HG03558 (cell line): ENCODE measurements around the gene ERMP1.

Experiments used
- ATAC-seq: cut with Tn5 transposase; IDR thresholded peaks from one replicate; pipeline ENCODE4 v1.9.1; 2021; ENCODE audit warnings: moderate number of reproducible peaks; ENCODE audit not compliant: unreplicated experiment; ENCODE audit errors: extremely low read depth

Gene ERMP1

GRCh38 chr9:5857928-5858327 lies 25.0 kb upstream of the ERMP1 start:
- ATAC-seq = no peak

DNA sequence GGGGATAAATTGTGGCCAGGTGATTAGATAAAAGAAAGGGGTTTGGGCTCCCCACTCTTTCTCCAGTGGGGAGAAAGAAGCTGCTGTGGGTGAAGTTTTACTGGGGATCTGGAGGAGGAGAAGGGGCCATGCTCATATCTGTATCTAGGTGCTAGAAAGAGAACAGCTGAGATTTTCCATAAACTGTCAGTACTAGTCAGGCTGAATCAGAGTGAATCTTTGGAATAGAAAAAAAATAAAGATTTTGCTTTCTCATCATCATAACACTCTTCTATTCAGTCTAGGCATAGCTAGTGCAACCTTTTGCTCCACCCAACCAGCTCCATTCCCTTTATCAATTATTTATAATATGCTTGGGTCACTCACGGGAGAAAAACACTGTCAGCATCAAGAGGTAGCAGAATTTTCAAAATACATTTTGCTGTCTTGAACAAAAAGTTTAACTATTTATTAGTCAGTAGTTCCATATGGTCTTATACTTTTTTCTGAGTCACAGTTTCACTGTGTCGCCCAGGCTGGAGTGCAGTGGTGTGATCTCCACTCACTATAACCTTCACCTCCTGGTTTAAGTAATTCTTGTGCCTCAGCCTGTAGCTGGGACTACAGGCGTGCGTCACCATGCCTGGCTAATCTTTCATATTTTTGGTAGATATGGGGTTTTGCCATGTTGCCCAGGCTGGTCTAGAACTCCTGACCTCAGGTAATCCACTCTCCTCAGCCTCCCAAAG lies 21.3 kb upstream of the ERMP1 start:
- ATAC-seq = no peak

DNA sequence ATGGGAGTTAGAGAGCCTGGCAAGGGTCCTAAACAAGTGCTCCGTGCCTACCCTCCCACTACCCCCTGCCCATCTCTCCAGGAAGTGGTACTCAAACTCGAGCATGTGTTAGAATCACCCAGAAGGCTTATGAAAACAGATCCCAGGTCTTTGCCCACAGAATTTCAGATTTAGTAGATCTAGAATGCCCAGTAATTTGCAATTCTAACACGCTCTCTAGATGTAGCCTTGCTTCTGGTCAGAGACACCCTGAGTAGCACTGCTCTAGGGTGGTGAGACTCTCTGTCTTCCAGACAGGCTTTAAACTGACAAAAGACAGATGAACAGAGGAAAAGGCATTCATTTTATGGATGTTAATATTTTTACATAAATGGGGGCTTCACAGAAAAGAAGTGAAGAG lies 20.7 kb upstream of the ERMP1 start:
- ATAC-seq = no peak

DNA sequence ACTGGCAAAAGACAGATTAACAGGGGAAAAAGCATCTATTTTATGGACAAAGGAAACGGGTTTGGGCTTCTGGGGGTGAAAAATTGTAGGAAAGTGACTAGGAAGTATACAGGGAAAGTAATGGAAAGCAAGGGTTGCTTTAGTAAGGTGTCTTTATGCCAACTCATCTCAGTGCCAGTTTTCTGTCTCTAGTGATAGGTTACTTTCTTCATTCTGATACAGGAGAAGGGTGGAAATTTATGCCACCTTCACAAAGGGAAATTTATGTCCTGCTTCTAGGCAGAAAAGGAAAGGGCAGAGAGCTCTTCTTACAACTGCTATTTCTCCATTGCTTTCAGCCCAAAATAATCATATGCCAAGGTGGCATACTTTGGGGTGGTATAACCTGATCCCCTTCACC lies 20.1 kb upstream of the ERMP1 start:
- no peak for ATAC-seq

GRCh38 chr9:5851445-5851844 lies 18.5 kb upstream of the ERMP1 start:
- peak; percentile 90 for ATAC-seq

GRCh38 chr9:5850724-5851122 lies 17.8 kb upstream of the ERMP1 start:
- no peak for ATAC-seq

- no peak for ATAC-seq
Measured at GRCh38 chr9:5848372-5848882, 15.5 kb upstream of the ERMP1 start.

GRCh38 chr9:5846501-5846921 lies 13.6 kb upstream of the ERMP1 start:
- ATAC-seq = no peak

DNA sequence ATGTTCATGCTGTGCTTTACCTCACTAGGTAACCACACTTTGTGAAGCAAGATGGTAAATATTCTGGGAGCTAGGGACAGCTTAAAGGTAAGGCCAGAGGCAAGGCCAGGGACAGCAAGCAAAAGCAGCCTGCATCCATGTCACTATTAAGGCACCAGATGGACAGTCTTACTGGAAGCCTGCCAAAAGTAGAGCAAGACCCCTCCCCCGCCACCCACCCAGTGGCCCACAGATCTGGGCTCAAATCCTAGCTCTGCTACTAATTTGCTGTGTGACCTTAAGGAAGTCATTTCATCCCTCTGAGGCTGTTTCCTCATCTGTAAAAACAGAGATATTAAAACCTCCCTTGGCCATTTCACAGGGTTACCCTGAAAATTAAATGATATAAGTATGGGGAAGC lies 13.2 kb upstream of the ERMP1 start:
- ATAC-seq = no peak

- ATAC-seq = no peak
Measured at GRCh38 chr9:5845157-5845531, 12.2 kb upstream of the ERMP1 start.

- ATAC-seq = no peak
Measured at GRCh38 chr9:5843794-5844471, 11.0 kb upstream of the ERMP1 start.

- ATAC-seq = no peak
Measured at GRCh38 chr9:5842929-5843793, 10.2 kb upstream of the ERMP1 start.

DNA sequence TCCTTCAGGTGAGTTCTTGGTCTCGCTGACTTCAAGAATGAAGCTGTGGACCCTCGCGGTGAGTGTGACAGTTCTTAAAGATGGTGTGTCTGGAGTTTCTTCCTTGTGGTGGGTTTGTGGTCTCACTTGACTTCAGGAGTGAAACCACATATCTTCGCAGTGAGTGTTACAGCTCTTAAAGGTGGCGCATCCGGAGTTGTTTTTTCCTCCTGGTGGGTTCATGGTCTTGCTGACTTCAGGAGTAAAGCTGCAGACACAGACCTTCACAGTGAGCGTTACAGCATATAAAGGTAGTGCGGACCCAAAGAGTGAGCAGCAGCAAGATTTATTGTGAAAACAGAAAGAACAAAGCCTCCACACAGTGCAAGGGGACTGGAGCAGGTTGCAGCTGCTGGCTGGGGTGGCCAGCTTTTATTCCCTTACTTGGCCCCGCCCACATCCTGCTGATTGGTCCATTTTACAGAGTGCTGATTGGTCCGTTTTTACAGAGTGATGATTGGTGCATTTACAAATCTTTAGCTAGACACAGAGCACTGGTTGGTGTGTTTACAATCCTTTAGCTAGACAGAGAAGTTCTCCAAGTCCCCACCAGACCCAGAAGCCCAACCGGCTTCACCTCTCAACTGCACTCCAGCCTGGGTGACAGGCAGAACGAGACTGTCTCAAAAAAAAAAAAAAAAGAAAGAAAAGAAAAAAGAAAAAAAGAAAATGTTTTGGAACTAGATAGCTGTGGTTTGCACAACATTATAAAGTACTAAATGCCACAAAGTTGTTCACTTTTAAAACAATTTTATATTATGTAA lies 9.1 kb upstream of the ERMP1 start:
- no peak for ATAC-seq

- no peak for ATAC-seq
Measured at GRCh38 chr9:5840788-5841187, 7.9 kb upstream of the ERMP1 start.

DNA sequence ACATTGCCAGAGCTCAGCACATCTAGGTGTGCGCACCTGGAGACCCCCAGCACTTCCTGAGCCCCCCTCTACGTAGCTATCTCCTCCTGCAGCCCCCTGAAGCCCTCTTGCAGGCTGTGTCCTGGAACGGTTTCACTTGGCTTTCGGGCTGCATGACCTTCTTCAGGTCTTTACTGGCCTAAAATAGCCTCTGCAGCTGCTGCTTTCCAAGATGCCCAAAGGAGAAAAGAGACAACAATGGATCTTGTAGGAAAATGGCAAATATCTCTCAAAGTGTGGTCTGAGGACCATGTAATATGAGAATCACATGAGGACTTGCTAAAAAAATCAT lies 6.6 kb upstream of the ERMP1 start:
- ATAC-seq = no peak

DNA sequence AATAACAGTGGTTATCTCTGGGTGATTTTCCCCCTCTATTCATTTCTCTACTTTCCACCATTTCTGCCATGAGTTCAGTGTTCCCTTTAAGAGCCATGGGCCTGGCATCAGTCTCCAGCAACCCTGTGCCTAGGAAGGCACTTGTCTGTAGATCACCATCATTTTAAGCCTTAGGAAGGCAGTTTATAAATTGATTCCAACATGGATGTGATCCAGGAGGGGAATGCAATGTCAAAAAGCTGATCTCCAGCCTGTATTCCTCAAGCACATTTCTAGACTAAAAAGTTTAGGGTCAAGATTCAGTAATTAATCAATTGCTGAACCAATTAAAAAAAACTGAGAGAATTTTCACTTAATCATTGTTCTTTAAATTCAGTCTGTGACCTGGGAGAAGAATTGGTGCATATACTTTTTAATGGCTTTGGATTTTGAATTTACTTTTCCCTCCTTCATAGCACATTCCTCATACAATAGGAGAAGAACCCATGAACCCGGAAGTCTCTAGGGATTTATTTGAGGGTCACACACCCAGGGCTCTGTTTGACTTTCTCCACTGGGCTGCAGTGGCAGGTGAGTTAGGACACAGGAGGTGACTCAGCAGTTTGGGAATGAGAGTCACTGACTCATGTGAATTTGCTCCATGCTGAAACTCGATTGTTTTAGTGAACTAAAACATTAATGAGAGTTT lies 6.1 kb upstream of the ERMP1 start:
- ATAC-seq = no peak

GRCh38 chr9:5835808-5836207 lies 2.9 kb upstream of the ERMP1 start:
- ATAC-seq = no peak

DNA sequence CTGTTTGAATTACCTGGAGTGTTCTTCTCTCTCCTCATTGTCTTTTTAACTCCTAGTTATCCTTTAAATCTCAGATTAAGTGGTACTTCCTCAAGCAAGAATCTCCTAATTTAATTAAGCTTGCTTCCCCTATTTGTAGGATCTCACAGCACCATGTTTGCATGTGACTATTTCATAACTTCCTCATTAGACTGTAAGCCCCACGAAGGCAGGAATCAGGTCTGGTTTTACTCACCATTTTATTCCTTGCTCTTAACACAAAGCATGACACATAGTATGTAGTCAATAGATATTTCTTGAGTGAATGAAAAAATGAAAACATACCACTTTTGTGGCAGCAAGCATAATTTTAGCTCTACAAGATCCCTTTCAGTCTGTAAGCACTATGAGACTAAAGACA lies 1.3 kb upstream of the ERMP1 start:
- no peak for ATAC-seq

DNA sequence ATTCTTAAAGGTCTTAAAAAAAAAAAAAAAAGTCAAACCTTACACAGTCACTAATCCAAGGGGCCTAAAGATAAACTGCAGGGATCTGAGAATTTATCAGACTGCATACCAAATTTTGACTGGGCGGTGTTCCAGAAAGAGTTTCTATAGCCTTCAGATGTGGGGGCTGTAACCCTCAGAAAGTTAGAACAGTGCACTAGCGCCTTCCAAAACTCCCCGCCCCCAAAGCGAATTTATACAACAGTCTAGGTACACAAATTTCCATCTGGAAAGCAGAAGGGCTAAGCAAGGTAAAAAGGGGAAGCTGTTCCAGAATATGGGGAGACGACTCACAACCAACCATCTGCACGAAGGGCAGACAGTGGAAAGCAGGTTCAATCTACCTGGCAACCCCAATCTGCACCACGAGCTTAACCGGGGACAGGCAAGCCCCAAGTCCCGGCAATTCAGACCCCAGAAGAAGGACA lies 813 bp downstream of the ERMP1 start:
- ATAC-seq = no peak
